T follicular helper cell (primary cell): ENCODE results near the gene DHRS12.

ENCODE experiments used
- DNase-seq: peaks from one replicate; pipeline ENCODE4 v3.0.0-alpha.2; 2020; ENCODE audit warnings: low read depth

DHRS12 gene

GRCh38 chr13:51761643-51762350 is 42.2 kb downstream of the DHRS12 start:
- DNase-seq = no peak

GRCh38 chr13:51760592-51760991 is 43.4 kb downstream of the DHRS12 start:
- no peak for DNase-seq

- no peak for DNase-seq
Observed at GRCh38 chr13:51759240-51759639, 44.7 kb downstream of the DHRS12 start.

GRCh38 chr13:51758691-51759090 is 45.3 kb downstream of the DHRS12 start:
- no peak for DNase-seq

- DNase-seq = no peak
Observed at GRCh38 chr13:51756651-51757050, 47.3 kb downstream of the DHRS12 start.

- no peak for DNase-seq
Observed at GRCh38 chr13:51747438-51748434, 56.2 kb downstream of the DHRS12 start.

GRCh38 chr13:51746802-51747201 is 57.2 kb downstream of the DHRS12 start:
- no peak for DNase-seq

- no peak for DNase-seq
Observed at GRCh38 chr13:51745243-51745642, 58.7 kb downstream of the DHRS12 start.

GRCh38 chr13:51742611-51743010 is 61.4 kb downstream of the DHRS12 start:
- DNase-seq = no peak

GRCh38 chr13:51742031-51742430 is 61.9 kb downstream of the DHRS12 start:
- DNase-seq = no peak

- no peak for DNase-seq
Observed at GRCh38 chr13:51740698-51741097, 63.3 kb downstream of the DHRS12 start.

GRCh38 chr13:51739027-51739764 is 64.8 kb downstream of the DHRS12 start:
- DNase-seq = no peak

- DNase-seq = no peak
Observed at GRCh38 chr13:51738226-51738905, 65.6 kb downstream of the DHRS12 start.

GRCh38 chr13:51737609-51738008 is 66.4 kb downstream of the DHRS12 start:
- DNase-seq = no peak

GRCh38 chr13:51734786-51735185 is 69.2 kb downstream of the DHRS12 start:
- no peak for DNase-seq

- DNase-seq = no peak
Observed at GRCh38 chr13:51733374-51734298, 70.3 kb downstream of the DHRS12 start.

GRCh38 chr13:51731759-51732158 is 72.2 kb downstream of the DHRS12 start:
- DNase-seq = no peak

GRCh38 chr13:51730927-51731326 is 73.0 kb downstream of the DHRS12 start:
- no peak for DNase-seq

GRCh38 chr13:51729866-51730553 is 74.0 kb downstream of the DHRS12 start:
- no peak for DNase-seq

GRCh38 chr13:51728972-51729371 is 75.0 kb downstream of the DHRS12 start:
- no peak for DNase-seq
